Endodermal cell (in vitro differentiated cells): ENCODE data around the gene AKAP13. TPM values are rescaled to one million over a fixed set of nuclear protein-coding genes. Genes with fewer than 3 reads are reported as not detected.

Experiments
- DNase-seq: peaks from one replicate; pipeline ENCODE4 v3.0.0-alpha.2; 2017
- H3K27ac ChIP-seq: 2 replicates; pipeline ENCODE4 v1.5.1; 2013; ENCODE audit warnings: mild to moderate bottlenecking, low read depth, low read length, moderate library complexity
- H3K27me3 ChIP-seq: 2 replicates; pipeline ENCODE4 v1.6.1; 2013; ENCODE audit warnings: mild to moderate bottlenecking, low read length, moderate library complexity; ENCODE audit not compliant: insufficient read depth, control insufficient read depth, poor library complexity, severe bottlenecking
- H3K36me3 ChIP-seq: 2 replicates; pipeline ENCODE4 v1.7.0; 2013; ENCODE audit warnings: mild to moderate bottlenecking, low read length, moderate library complexity; ENCODE audit not compliant: control insufficient read depth, insufficient read depth
- H3K4me1 ChIP-seq: one replicate; pipeline ENCODE4 v1.7.0; 2013; ENCODE audit warnings: low read length; ENCODE audit not compliant: control insufficient read depth, insufficient read depth
- H3K4me3 ChIP-seq: 2 replicates; pipeline ENCODE4 v1.5.1; 2013; ENCODE audit warnings: mild to moderate bottlenecking, low read length, moderate library complexity
- H3K9ac ChIP-seq: 2 replicates; pipeline ENCODE4 v1.6.1; 2013; ENCODE audit warnings: mild to moderate bottlenecking, low read length, moderate library complexity; ENCODE audit not compliant: poor library complexity, severe bottlenecking; ENCODE audit errors: extremely low read depth
- H3K9me3 ChIP-seq: 2 replicates; pipeline ENCODE4 v1.6.1; 2013; ENCODE audit warnings: mild to moderate bottlenecking, low read length, moderate library complexity; ENCODE audit not compliant: control insufficient read depth
- H3K27ac Mint-ChIP-seq: 2 replicates; pipeline ENCODE4 v1.8.0; 2020; ENCODE audit warnings: mixed read lengths
- H3K27me3 Mint-ChIP-seq: 2 replicates; pipeline ENCODE4 v1.8.0; 2021; ENCODE audit warnings: mild to moderate bottlenecking, mixed read lengths; ENCODE audit not compliant: insufficient read depth
- H3K36me3 Mint-ChIP-seq: 2 replicates; pipeline ENCODE4 v1.8.0; 2020; ENCODE audit warnings: low read depth, mixed read lengths
- H3K4me1 Mint-ChIP-seq: 2 replicates; pipeline ENCODE4 v1.8.0; 2020; ENCODE audit warnings: mixed read lengths
- H3K4me3 Mint-ChIP-seq: 2 replicates; pipeline ENCODE4 v1.8.0; 2020; ENCODE audit warnings: mild to moderate bottlenecking, moderate library complexity, mixed read lengths
- H3K9me3 Mint-ChIP-seq: 2 replicates; pipeline ENCODE4 v1.8.0; 2020; ENCODE audit warnings: mild to moderate bottlenecking, mixed read lengths
- CTCF ChIP-seq: fragments of 200-600 bp; sonication (generic); conservative IDR thresholded peaks from 2 replicates; pipeline ENCODE4 v1.5.0; 2021; ENCODE audit warnings: antibody characterized with exemption, mild to moderate bottlenecking
- WGBS, 2 experiments: methylation state at CpG; one replicate each; pipeline versions ENCODE4 v1.1.5 to v1.1.7; 2013; ENCODE audit warnings: missing lambda C conversion rate in 2 of 2, mixed read lengths in 1 of 2; ENCODE audit not compliant: insufficient coverage in 1 of 2, insufficient read length in 1 of 2; 5-methylcytosine and 5-hydroxymethylcytosine counted together
- total RNA-seq, 2 donors: library from RNA; stranded (reverse); fragmentation: NEBNext Ultra II Directional in 1 of 2; extraction: Animal tissue kit (Norgen Biotek cat#: 25700) in 1 of 2; gene quantifications; 2 replicates in 1 of 2; 3 replicates in 1 of 2; pipeline ENCODE4 v1.2.1, GENCODE V29; 2021

Gene AKAP13
- total RNA-seq, 2 donors from 2014 or later: 115 to 131 TPM

- H3K27me3 Mint-ChIP-seq: no peaks in the 10 kb centered on the region
- H3K4me3 Mint-ChIP-seq: no peak overlapping the region
- no peak for DNase-seq
- Histone ChIP-seq H3K36me3 (peaks cover 57% of the 10 kb centered on the region), H3K27me3 (no peaks in the 10 kb centered on the region), H3K27ac (no peak overlapping the region), H3K9me3 (no peaks in the 10 kb centered on the region), H3K4me1 (no peaks in the 10 kb centered on the region), H3K4me3 (no peak overlapping the region), H3K9ac (no peak overlapping the region)
- WGBS, 2 experiments: 94 to 100% methylated on average over 3 to 6 of the region's 6 CpGs
- no peak for TF ChIP-seq CTCF
- H3K4me1 Mint-ChIP-seq: peaks cover 23% of the 10 kb centered on the region
- H3K36me3 Mint-ChIP-seq: peaks cover 11% of the 10 kb centered on the region
- no peaks in the 10 kb centered on the region for H3K9me3 Mint-ChIP-seq
- no peak overlapping the region for H3K27ac Mint-ChIP-seq
These were observed 182.4 kb downstream of the AKAP13 start for GRCh38 chr15:85562824-85563223.

- Histone ChIP-seq H3K4me1 (no peaks in the 10 kb centered on the region), H3K9ac (no peak overlapping the region), H3K9me3 (no peaks in the 10 kb centered on the region), H3K27me3 (no peaks in the 10 kb centered on the region), H3K27ac (no peak overlapping the region), H3K36me3 (peaks cover 55% of the 10 kb centered on the region), H3K4me3 (no peak overlapping the region)
- peaks cover 22% of the 10 kb centered on the region for H3K4me1 Mint-ChIP-seq
- TF ChIP-seq CTCF: no peak
- no peak overlapping the region for H3K27ac Mint-ChIP-seq
- H3K9me3 Mint-ChIP-seq: no peaks in the 10 kb centered on the region
- H3K4me3 Mint-ChIP-seq: no peak overlapping the region
- H3K27me3 Mint-ChIP-seq: no peaks in the 10 kb centered on the region
- 56 to 63% methylated on average over 2 to 3 of the region's 3 CpGs for WGBS, 2 experiments
- peaks cover 11% of the 10 kb centered on the region for H3K36me3 Mint-ChIP-seq
- DNase-seq: no peak
These were observed 182.9 kb downstream of the AKAP13 start for GRCh38 chr15:85563328-85563727.

GRCh38 chr15:85563731-85564130 is 183.3 kb downstream of the AKAP13 start:
- Histone ChIP-seq H3K36me3 (peaks cover 52% of the 10 kb centered on the region), H3K9me3 (no peaks in the 10 kb centered on the region), H3K4me3 (no peak overlapping the region), H3K27ac (no peak overlapping the region), H3K27me3 (no peaks in the 10 kb centered on the region), H3K9ac (no peak overlapping the region), H3K4me1 (no peaks in the 10 kb centered on the region)
- WGBS, 2 experiments: no CpG with 5 or more reads among the region's 1 CpG
- DNase-seq: no peak
- H3K4me1 Mint-ChIP-seq: peaks cover 18% of the 10 kb centered on the region
- no peak overlapping the region for H3K27ac Mint-ChIP-seq
- peaks cover 11% of the 10 kb centered on the region for H3K36me3 Mint-ChIP-seq
- TF ChIP-seq CTCF: no peak
- no peak overlapping the region for H3K4me3 Mint-ChIP-seq
- H3K9me3 Mint-ChIP-seq: no peaks in the 10 kb centered on the region
- no peaks in the 10 kb centered on the region for H3K27me3 Mint-ChIP-seq
